AG08395 (cell line): ENCODE results near the gene PRR20A.
"Not testable (repeated sequence)": the region's sequence is repeated elsewhere in the genome, so short reads cannot be mapped to it uniquely, and the experiment has no call there.

Experiments used
- DNase-seq: peaks from one replicate; pipeline ENCODE4 v3.0.0; 2012; ENCODE audit warnings: mixed read lengths, low spot score

The PRR20A gene

GRCh38 chr13:57140235-57140968, at the start of gene PRR20A:
Gene PRR20A, plus strand, starts transcription at chr13:57140918. Its CDS starts 387 bp downstream, at chr13:57141305.
- not testable (repeated sequence) for DNase-seq

- no peak for DNase-seq
These were observed 25.8 kb upstream of the PRR20A start for GRCh38 chr13:57114945-57115344.

- DNase-seq: no peak
These were observed 17.0 kb upstream of the PRR20A start for GRCh38 chr13:57123681-57124080.

- no peak for DNase-seq
These were observed 11.8 kb upstream of the PRR20A start for GRCh38 chr13:57128909-57129308.

GRCh38 chr13:57136093-57136492, 4.6 kb upstream of the PRR20A start:
- DNase-seq: no peak

GRCh38 chr13:57137585-57137984, 3.1 kb upstream of the PRR20A start:
- no peak for DNase-seq

- DNase-seq: no peak
These were observed 1.7 kb upstream of the PRR20A start for GRCh38 chr13:57138988-57139387.

GRCh38 chr13:57139781-57140180, 937 bp upstream of the PRR20A start:
- not testable (repeated sequence) for DNase-seq

- not testable (repeated sequence) for DNase-seq
These were observed 6.5 kb downstream of the PRR20A start, which contains the start of gene PRR20B for GRCh38 chr13:57147188-57147587. Gene PRR20B, plus strand, starts transcription at chr13:57147488. Its CDS starts 387 bp downstream, at chr13:57147875.

GRCh38 chr13:57148106-57148505, 7.4 kb downstream of the PRR20A start:
- not testable (repeated sequence) for DNase-seq

GRCh38 chr13:57153761-57154160, 13.0 kb downstream of the PRR20A start, which contains the start of gene PRR20C:
Gene PRR20C, plus strand, starts transcription at chr13:57154061. Its CDS starts 387 bp downstream, at chr13:57154448.
- not testable (repeated sequence) for DNase-seq

- not testable (repeated sequence) for DNase-seq
These were observed 19.6 kb downstream of the PRR20A start, which contains the start of gene PRR20D for GRCh38 chr13:57160332-57160731. Gene PRR20D, plus strand, starts transcription at chr13:57160632. Its CDS starts 387 bp downstream, at chr13:57161019.

GRCh38 chr13:57166897-57167296, 26.2 kb downstream of the PRR20A start, which contains the start of gene PRR20E:
Gene PRR20E, plus strand, starts transcription at chr13:57167197. Its CDS starts 387 bp downstream, at chr13:57167584.
- not testable (repeated sequence) for DNase-seq

- no peak for DNase-seq
These were observed 50.9 kb downstream of the PRR20A start for GRCh38 chr13:57191667-57192066.
